ENCODE data around the gene GPX6.

DNA sequence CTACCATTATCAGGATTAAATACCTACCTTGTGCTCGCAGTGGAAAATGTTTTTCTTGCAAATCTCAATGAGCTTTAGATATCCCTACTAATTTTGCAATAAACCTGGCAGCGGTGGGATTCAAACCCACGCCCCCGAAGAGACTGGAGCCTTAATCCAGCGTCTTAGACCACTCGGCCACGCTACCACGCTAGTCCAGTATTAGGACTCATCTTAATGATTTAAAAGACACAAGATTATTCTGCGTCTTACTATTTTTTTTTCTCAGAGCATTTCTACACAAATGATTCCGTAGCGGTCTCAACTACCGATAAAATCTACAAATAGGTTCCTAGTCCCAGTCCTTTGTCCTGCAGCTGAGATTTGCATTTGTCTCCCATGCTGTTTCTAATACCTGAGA, 37.1 kb downstream of the GPX6 start:
- TF ChIP-seq HDGF (IDR thresholded peaks at IDR 0.05; ENCODE audit: borderline replicate concordance) (no peak), ARNT (IDR thresholded peaks at IDR 0.05) (no peak), TARDBP (IDR thresholded peaks at IDR 0.05) (no peak), NFRKB (IDR thresholded peaks at IDR 0.05) (no peak), L3MBTL2 (conservative IDR thresholded peaks at IDR 0.05) (no peak), SP1 (IDR thresholded peaks at IDR 0.05) (no peak), BHLHE40 (IDR thresholded peaks at IDR 0.05; ENCODE audit: borderline replicate concordance) (no peak), FOXA1 (IDR thresholded peaks at IDR 0.05) (no peak), LEF1 (IDR thresholded peaks at IDR 0.05; ENCODE audit: borderline replicate concordance) (no peak)

All from HEK293T (cell line).